Liver (tissue), 9 donors: Measurements from ENCODE around the gene HNRNPA2B1. TPM values are rescaled to one million over a fixed set of nuclear protein-coding genes. Genes with fewer than 3 reads are reported as not detected.
A peak's percentile ranks its signal among the peaks of the same experiment; 100 is the strongest.

ENCODE experiments used
- DNase-seq: peaks from one replicate; pipeline ENCODE4 v3.0.0-alpha.2; 2017; ENCODE audit warnings: low spot score
- H3K27ac ChIP-seq, 2 donors: one replicate each; pipeline ENCODE4 v1.7.0; 2013; ENCODE audit warnings: inconsistent platforms in 2 of 2, low read length in 2 of 2, control low read depth in 1 of 2, low read depth in 1 of 2, mild to moderate bottlenecking in 1 of 2
- H3K27me3 ChIP-seq, 4 donors: one replicate each; pipeline versions ENCODE4 v1.6.1 to v1.7.0; 2013; ENCODE audit warnings: low read length in 3 of 4, inconsistent platforms in 1 of 4, mild to moderate bottlenecking in 1 of 4, moderate library complexity in 1 of 4; ENCODE audit not compliant: control insufficient read depth in 4 of 4, insufficient read depth in 4 of 4
- H3K36me3 ChIP-seq, 4 donors: one replicate each; pipeline versions ENCODE4 v1.6.1 to v1.7.0; 2013; ENCODE audit warnings: low read length in 3 of 4, mild to moderate bottlenecking in 3 of 4, low read depth in 1 of 4, moderate library complexity in 1 of 4; ENCODE audit not compliant: control insufficient read depth in 4 of 4, insufficient read depth in 3 of 4
- H3K4me1 ChIP-seq, 4 donors: one replicate each; pipeline versions ENCODE4 v1.6.1 to v1.7.0; 2013; ENCODE audit warnings: low read length in 3 of 4, mild to moderate bottlenecking in 3 of 4, moderate library complexity in 1 of 4; ENCODE audit not compliant: control insufficient read depth in 4 of 4, insufficient read depth in 4 of 4
- H3K4me3 ChIP-seq, 3 donors: one replicate each; pipeline versions ENCODE4 v1.6.1 to v1.7.0; 2013; ENCODE audit warnings: low read length in 3 of 3, control low read depth in 1 of 3, low read depth in 1 of 3, mild to moderate bottlenecking in 1 of 3
- H3K9ac ChIP-seq, 2 donors: one replicate each; pipeline ENCODE4 v1.7.0; 2013; ENCODE audit warnings: low read length in 2 of 2, mild to moderate bottlenecking in 2 of 2, moderate library complexity in 2 of 2, control low read depth in 1 of 2, low read depth in 1 of 2
- H3K9me3 ChIP-seq, 4 donors: one replicate each; pipeline versions ENCODE4 v1.6.1 to v1.7.0; 2013; ENCODE audit warnings: low read length in 3 of 4; ENCODE audit not compliant: control insufficient read depth in 4 of 4
- CTCF ChIP-seq: fragments of 150-350 bp; IDR thresholded peaks from 2 replicates; pipeline ENCODE4 v1.5.1; 2017; ENCODE audit warnings: improper control_type of control experiment, low read depth, low read length; ENCODE audit not compliant: missing input control
- EGR1 ChIP-seq, 2 donors: IDR thresholded peaks; 2 replicates each; pipeline ENCODE4 v1.6.1; 2016 to 2018; ENCODE audit warnings: antibody characterized with exemption in 2 of 2, low read depth in 2 of 2
- FOXA2 ChIP-seq: IDR thresholded peaks from 2 replicates; pipeline ENCODE4 v1.6.1; 2016; ENCODE audit warnings: antibody characterized with exemption
- HNF4A ChIP-seq, 2 donors: conservative IDR thresholded peaks; 2 replicates each; pipeline ENCODE4 v1.6.1; 2016; ENCODE audit warnings: antibody characterized with exemption in 2 of 2, mild to moderate bottlenecking in 2 of 2
- JUND ChIP-seq, 2 donors: IDR thresholded peaks; 2 replicates each; pipeline ENCODE4 v1.6.1; 2016; ENCODE audit warnings: antibody characterized with exemption in 2 of 2
- NR2F2 ChIP-seq: IDR thresholded peaks from 2 replicates; pipeline ENCODE4 v1.6.1; 2016; ENCODE audit warnings: antibody characterized with exemption
- RXRA ChIP-seq, 2 donors: IDR thresholded peaks; 2 replicates each; pipeline ENCODE4 v1.6.1; 2017 to 2018; ENCODE audit warnings: antibody characterized with exemption in 2 of 2, mild to moderate bottlenecking in 1 of 2
- SP1 ChIP-seq: IDR thresholded peaks from 2 replicates; pipeline ENCODE4 v1.6.1; 2018; ENCODE audit warnings: antibody characterized with exemption, mild to moderate bottlenecking
- YY1 ChIP-seq: IDR thresholded peaks from 2 replicates; pipeline ENCODE4 v1.6.1; 2016; ENCODE audit warnings: antibody characterized with exemption, mild to moderate bottlenecking
- WGBS: extraction: QIAGEN DNeasy Blood & Tissue Kit; methylation state at CpG from one replicate; pipeline ENCODE4 v1.1.7; 2013; 5-methylcytosine and 5-hydroxymethylcytosine counted together
- polyA plus RNA-seq, 2 donors: library from polyadenylated mRNA; stranded (reverse) in 1 of 2; unstranded in 1 of 2; fragments of 200-250 nt in 1 of 2; fragments of >200 nt in 1 of 2; fragmentation: Nextera tagmentation in 1 of 2; extraction: Ambion mirVana in 1 of 2; gene quantifications; one replicate each; pipeline versions ENCODE4 v1.2.1 to v1.2.3, GENCODE V29; 2013 to 2015
- total RNA-seq, 2 donors: library from RNA; depleted of rRNA; stranded (reverse); fragments of >200 nt; gene quantifications; one replicate each; pipeline ENCODE4 v1.2.3, GENCODE V29; 2014
- donor health status: healthy.
- donor health status: healthy.
- donor health status: healthy.
- donor health status: healthy.
- donor health status: healthy.

The HNRNPA2B1 gene
- total and polyA plus RNA-seq, 4 donors = 128 to 295 (median 181) TPM

- Histone ChIP-seq H3K4me3 (no peak overlapping the region), H3K36me3 (peaks cover 5 to 54% (median 49%) of the 10 kb centered on the region in 4 donors), H3K27me3 (no peaks in the 10 kb centered on the region), H3K9me3 (no peaks in the 10 kb centered on the region), H3K27ac (no peak overlapping the region), H3K4me1 (peaks cover 5 to 30% (median 8%) of the 10 kb centered on the region in 4 donors), H3K9ac (no peak overlapping the region)
- TF ChIP-seq NR2F2 = no peak
- TF ChIP-seq CTCF = no peak
- TF ChIP-seq HNF4A (conservative IDR thresholded peaks at IDR 0.05) = no peak
- TF ChIP-seq YY1 = no peak
- TF ChIP-seq SP1 = peak; percentile 8
- 90% methylated on average over 9 of the region's 9 CpGs for WGBS
- no peak for DNase-seq
Measured at GRCh38 chr7:26188206-26188956, 12.2 kb downstream of the HNRNPA2B1 start.

GRCh38 chr7:26187380-26188205 is 13.0 kb downstream of the HNRNPA2B1 start:
- Histone ChIP-seq H3K36me3 (peaks cover 2 to 46% (median 41%) of the 10 kb centered on the region in 4 donors), H3K27me3 (no peaks in the 10 kb centered on the region), H3K27ac (no peak overlapping the region), H3K4me3 (no peak overlapping the region), H3K9ac (no peak overlapping the region), H3K4me1 (peaks cover under 1 to 23% (median 7%) of the 10 kb centered on the region in 4 donors), H3K9me3 (no peaks in the 10 kb centered on the region)
- DNase-seq = no peak
- WGBS = 85% methylated on average over 11 of the region's 11 CpGs
- TF ChIP-seq CTCF (no peak), JUND (IDR thresholded peaks at IDR 0.05) (no peak), EGR1 (IDR thresholded peaks at IDR 0.05; ENCODE audit: low read depth in 2 of 2) (no peak), YY1 (no peak), NR2F2 (no peak), FOXA2 (peak; percentile 9), RXRA (IDR thresholded peaks at IDR 0.05) (no peak)
